Measurements from ENCODE around the gene PDS5A.
"Not testable (repeated sequence)": the region's sequence is repeated elsewhere in the genome, so short reads cannot be mapped to it uniquely, and the experiment has no call there.

PDS5A gene, protein sequence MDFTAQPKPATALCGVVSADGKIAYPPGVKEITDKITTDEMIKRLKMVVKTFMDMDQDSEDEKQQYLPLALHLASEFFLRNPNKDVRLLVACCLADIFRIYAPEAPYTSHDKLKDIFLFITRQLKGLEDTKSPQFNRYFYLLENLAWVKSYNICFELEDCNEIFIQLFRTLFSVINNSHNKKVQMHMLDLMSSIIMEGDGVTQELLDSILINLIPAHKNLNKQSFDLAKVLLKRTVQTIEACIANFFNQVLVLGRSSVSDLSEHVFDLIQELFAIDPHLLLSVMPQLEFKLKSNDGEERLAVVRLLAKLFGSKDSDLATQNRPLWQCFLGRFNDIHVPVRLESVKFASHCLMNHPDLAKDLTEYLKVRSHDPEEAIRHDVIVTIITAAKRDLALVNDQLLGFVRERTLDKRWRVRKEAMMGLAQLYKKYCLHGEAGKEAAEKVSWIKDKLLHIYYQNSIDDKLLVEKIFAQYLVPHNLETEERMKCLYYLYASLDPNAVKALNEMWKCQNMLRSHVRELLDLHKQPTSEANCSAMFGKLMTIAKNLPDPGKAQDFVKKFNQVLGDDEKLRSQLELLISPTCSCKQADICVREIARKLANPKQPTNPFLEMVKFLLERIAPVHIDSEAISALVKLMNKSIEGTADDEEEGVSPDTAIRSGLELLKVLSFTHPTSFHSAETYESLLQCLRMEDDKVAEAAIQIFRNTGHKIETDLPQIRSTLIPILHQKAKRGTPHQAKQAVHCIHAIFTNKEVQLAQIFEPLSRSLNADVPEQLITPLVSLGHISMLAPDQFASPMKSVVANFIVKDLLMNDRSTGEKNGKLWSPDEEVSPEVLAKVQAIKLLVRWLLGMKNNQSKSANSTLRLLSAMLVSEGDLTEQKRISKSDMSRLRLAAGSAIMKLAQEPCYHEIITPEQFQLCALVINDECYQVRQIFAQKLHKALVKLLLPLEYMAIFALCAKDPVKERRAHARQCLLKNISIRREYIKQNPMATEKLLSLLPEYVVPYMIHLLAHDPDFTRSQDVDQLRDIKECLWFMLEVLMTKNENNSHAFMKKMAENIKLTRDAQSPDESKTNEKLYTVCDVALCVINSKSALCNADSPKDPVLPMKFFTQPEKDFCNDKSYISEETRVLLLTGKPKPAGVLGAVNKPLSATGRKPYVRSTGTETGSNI (N-terminal part only)

GRCh38 chr4:39977489-39978377, at the start of gene PDS5A:
TSS of gene PDS5A (minus strand) at chr4:39977911. CDS start at chr4:39976577, 1,334 bp downstream.
- peak; percentile 91 for DNase-seq

- DNase-seq, result not testable (repeated sequence)
Measured at GRCh38 chr4:40024049-40024448, 46.3 kb upstream of the PDS5A start.

DNA sequence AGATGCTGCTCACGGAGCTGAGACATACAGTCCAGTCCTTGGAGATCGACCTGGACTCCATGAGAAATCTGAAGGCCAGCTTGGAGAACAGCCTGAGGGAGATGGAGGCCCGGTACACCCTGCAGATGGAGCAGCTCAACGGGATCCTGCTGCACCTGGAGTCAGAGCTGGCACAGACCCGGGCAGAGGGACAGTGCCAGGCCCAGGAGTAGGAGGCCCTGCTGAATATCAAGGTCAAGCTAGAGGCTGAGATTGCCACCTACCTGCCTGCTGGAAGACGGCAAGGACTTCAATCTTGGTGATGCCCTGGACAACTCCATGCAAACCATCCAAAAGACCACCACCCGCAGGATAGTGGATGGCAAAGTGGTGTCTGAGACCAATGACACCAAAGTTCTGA, 43.4 kb upstream of the PDS5A start:
- not testable (repeated sequence) for DNase-seq

- no peak for DNase-seq
Measured at GRCh38 chr4:40020221-40020620, 42.5 kb upstream of the PDS5A start.

DNA sequence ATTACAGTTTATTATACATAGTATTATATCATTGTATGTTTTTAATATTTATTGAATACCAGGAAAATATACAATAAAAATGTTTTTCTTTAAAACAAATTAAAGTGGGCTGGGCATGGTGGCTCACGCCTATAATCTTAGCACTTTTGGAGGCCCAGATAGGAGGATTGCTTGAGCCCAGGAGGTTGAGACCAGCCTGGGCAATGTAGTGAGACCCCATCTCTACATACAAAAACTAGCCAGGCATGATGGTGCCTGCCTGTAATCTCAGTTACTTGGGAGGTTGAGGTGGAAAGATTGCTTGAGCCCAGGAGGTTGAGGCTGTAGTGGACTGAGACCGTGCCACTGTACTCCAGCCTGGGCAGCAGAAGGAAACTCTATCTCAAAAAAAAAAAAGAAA, 38.3 kb upstream of the PDS5A start:
- no peak for DNase-seq

DNA sequence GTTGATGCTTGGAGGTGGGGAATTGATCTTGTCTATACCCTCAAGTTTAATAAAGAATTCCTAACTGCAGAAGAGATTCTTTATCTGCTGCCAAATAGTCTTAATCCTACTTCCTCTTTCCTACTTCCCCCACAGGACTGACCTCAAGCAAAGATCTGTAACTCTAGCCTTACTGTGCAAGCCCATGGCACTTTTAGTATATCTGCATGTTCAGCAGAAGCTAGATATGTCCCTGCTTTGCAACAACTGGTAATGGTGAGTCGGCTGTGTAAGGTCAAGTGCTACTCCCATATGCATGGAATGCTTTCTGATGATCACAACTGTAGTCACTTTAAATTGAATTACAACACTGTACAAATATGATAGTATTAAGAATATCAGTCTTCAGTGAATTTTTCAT, 26.3 kb upstream of the PDS5A start:
- no peak for DNase-seq

DNA sequence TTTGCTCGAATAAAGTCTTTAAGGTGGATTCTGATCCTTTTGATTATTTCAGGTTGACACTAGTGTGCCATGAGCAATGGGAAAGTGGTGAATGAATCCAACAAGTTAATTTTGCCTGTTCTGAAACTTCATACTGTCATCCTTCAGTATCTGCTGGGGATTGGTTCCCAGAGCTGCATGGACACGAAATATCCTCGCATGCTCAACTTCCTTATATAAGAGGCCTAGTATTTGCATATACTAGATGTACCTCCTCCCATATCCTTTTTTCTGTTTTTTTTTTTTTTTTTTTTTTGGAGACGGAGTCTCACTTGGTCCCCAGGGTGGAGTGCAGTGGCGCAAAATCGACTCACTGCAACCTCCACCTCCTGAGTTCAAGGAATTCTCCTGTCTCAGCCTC, 23.0 kb upstream of the PDS5A start:
- no peak for DNase-seq

DNA sequence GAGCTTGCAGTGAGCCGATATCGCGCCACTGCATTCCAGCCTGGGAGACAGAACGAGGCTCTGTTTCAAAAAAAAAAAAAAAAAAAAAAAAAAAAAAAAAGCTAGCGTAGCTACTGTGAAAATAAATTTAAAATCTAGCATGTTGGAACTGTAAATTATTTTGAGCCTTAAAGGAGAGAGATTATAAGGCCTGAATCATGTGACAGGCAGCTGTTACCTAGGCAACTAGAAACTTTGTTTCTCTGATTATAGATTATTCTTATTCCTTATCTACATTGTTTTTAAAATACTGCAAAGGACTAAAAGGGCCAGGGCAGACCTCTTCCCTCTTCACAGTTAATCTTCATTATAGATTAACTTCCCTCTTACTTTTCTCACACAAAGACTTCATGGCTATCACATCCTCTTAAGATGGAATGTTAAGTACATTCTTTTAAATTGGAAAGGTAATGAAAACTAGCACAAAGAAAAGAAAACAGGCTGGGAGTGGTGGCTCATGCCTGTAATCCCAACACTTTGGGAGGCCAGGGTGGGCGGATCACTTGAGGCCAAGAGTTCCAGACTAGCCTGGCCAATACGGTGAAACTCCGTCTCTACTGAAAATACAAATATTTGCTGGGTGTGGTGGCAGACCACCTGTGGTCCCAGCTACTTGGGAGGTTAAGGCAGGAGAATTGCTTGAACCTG, 21.1 kb upstream of the PDS5A start:
- no peak for DNase-seq

DNA sequence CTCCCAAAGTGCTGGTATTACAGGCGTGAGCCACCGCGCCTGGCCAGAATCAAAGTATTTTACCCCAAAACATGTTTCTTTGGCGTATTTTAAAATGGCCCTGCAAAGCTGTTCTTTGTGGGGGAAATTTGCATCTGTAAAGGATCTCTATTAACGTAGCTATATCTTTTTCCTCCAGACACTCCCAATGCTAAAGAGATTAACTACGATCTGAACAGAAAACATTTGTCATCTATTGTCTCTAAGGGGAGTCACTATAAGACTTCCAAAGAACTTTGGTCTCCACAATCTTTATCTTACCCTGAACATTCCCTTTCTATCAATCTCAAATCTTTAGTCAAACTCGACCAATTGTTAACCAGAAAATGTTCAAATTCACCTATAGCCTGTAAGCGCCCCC, 19.1 kb upstream of the PDS5A start:
- no peak for DNase-seq

DNA sequence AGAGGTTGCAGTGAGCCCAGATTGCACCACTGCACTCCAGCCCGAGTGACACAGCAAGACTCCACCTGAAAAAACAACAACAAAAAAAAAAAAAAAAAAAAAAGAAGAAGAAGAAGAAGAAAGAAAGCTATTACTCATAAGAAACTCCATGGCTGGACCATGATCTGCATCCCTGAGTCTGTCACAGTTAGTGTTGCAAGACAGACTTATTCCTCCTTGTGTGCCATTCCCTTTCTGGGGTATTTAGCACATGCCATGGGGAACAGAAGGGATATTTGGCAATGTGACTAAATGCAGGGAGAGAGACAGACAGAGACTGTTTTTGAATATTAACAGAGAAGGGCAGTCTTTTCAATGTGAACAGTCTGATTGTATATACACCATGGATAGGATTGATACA, 16.7 kb upstream of the PDS5A start:
- DNase-seq, result no peak

- DNase-seq, result not testable (repeated sequence)
Measured at GRCh38 chr4:39989381-39989780, 11.7 kb upstream of the PDS5A start.

GRCh38 chr4:39987485-39987884, 9.8 kb upstream of the PDS5A start:
- no peak for DNase-seq

DNA sequence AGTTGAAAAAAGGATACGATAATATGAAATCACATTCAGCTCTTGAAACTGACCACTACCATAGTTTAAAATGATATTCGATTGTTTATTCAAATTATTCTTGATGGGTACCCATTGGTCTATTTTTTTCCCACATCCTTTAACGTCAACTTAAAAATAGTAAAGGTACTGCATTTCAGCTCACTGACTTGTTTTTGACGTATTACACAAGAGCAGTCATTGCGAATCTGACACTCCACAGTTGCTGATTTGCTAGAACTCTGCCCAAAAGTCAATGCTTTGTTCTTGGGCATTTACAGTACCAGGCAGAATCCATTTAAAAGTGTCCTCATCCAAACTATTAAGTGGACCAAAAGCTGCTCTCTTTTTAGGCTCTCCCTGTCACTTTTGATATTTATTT, 1.2 kb upstream of the PDS5A start:
- DNase-seq, result no peak

DNA sequence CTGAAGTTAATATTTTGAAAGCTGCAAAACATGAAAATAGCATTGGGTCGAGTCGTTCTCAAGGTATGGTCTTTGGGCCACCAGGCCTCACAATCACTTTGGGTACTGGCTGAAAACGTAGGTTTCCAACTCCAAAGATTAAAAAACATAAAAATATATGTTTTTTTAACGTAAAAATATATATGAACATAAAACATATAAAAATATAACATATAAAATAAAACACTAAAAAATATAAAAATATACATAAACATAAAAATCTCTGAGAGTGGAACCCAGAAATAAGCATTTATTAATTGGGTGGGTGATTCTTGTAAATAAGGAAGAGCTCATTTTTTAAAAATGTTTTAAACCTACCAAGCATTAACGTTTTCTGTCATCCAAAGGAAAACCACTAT, 666 bp upstream of the PDS5A start:
- DNase-seq, result no peak

- DNase-seq, result no peak
Measured at GRCh38 chr4:39976945-39977488, 694 bp downstream of the PDS5A start.

- peak; percentile 63 for DNase-seq
Measured at GRCh38 chr4:39976141-39976944, 1.4 kb downstream of the PDS5A start.

- DNase-seq, result no peak
Measured at GRCh38 chr4:39975488-39976089, 2.1 kb downstream of the PDS5A start.

GRCh38 chr4:39973052-39973451, 4.7 kb downstream of the PDS5A start:
- DNase-seq, result not testable (repeated sequence)

DNA sequence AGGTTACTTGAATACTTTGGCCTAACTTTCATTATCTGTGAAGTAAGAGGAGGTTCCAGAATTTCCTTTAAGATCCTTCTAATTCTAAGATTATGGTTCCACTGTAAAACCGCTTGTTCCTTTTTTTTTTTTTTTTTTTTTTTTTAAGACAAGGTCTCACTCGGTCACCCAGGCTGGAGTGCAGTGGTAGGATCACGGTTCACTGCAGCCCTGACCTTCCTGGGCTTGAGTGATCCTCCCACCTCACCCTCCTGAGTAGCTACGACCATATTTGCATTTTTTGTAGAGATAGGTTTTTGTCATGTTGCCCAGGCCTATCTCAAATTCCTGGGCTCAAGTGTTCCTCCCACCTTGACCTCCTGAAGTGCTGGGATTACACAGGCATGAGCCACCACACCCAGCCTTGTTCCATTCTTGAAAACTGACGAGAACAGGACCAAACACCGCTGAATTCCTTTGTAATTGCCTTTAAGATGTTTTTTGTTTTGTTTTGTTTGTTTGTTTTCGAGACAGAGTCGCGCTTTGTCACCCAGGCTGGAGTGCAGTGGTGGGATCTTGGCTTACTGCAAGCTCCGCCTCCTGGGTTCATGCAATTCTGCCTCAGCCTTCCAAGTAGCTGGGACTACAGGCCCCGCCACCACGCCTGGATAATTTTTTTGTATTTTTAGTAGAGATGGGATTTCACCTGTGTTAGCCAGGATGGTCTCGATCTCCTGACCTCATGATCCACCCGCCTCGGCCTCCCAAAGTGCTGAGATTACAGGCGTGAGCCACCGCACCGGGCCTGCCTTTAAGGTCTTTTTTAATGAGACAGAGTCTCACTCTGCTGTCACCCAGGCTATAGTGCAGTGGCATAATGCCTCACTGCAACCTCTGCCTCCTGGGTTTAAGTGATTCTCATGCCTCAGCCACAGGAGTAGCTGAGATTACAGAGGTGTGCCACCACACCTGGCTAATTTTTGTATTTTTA, 6.8 kb downstream of the PDS5A start:
- no peak for DNase-seq

All from NCI-H1436 (cell line).